GM18507 (cell line): ENCODE results near the gene INPP5D.

Source experiments
- DNase-seq: peaks from one replicate; pipeline ENCODE4 v3.0.0; 2011; ENCODE audit warnings: low read depth; ENCODE audit not compliant: insufficient read length; ENCODE audit errors: extremely low spot score
- FAIRE-seq: peaks from 2 replicates; lab custom pipeline; 2011; peaks lifted over from hg19 to GRCh38; lab: Jason Lieb, UNC

The INPP5D gene

GRCh38 chr2:233236820-233237589 is 176.9 kb downstream of the INPP5D start:
- no peak for DNase-seq
- no peak for FAIRE-seq

- FAIRE-seq, result peak; percentile 86
- DNase-seq, result no peak
Observed at GRCh38 chr2:233240897-233241296, 180.8 kb downstream of the INPP5D start.

- no peak for FAIRE-seq
- DNase-seq, result no peak
Observed at GRCh38 chr2:233241803-233242202, 181.7 kb downstream of the INPP5D start.

- no peak for DNase-seq
Observed at GRCh38 chr2:233242231-233242927, 182.2 kb downstream of the INPP5D start.

GRCh38 chr2:233243348-233243747 is 183.2 kb downstream of the INPP5D start:
- no peak for DNase-seq
- FAIRE-seq, result no peak

More at GRCh38 chr2:233242231-233242927, 182.2 kb downstream of the INPP5D start:
- no peak for FAIRE-seq

GRCh38 chr2:233244818-233245217 is 184.7 kb downstream of the INPP5D start:
- no peak for DNase-seq
- no peak for FAIRE-seq

GRCh38 chr2:233245406-233245805 is 185.3 kb downstream of the INPP5D start:
- DNase-seq (no peak), FAIRE-seq (no peak)

GRCh38 chr2:233247116-233247515 is 187.0 kb downstream of the INPP5D start:
- no peak for FAIRE-seq
- DNase-seq, result no peak

GRCh38 chr2:233247744-233248143 is 187.6 kb downstream of the INPP5D start:
- DNase-seq (no peak), FAIRE-seq (no peak)

- DNase-seq, result no peak
- FAIRE-seq, result no peak
Observed at GRCh38 chr2:233248999-233249398, 188.9 kb downstream of the INPP5D start.

- DNase-seq (no peak), FAIRE-seq (no peak)
Observed at GRCh38 chr2:233250568-233250967, 190.4 kb downstream of the INPP5D start.

GRCh38 chr2:233250985-233251305 is 190.8 kb downstream of the INPP5D start:
- FAIRE-seq (no peak), DNase-seq (no peak)

- FAIRE-seq (peak; percentile 94), DNase-seq (peak; percentile 99)
Observed at GRCh38 chr2:233251306-233252116, 191.4 kb downstream of the INPP5D start, which contains the start of gene ATG16L1. Gene ATG16L1, plus strand, starts transcription at chr2:233251673. Its CDS starts 155 bp downstream, at chr2:233251828.

- FAIRE-seq (no peak), DNase-seq (no peak)
Observed at GRCh38 chr2:233252227-233252626, 192.1 kb downstream of the INPP5D start.

GRCh38 chr2:233255151-233255550 is 195.0 kb downstream of the INPP5D start:
- FAIRE-seq (no peak), DNase-seq (no peak)

GRCh38 chr2:233256048-233256447 is 195.9 kb downstream of the INPP5D start:
- no peak for FAIRE-seq

More at GRCh38 chr2:233256048-233256447, 195.9 kb downstream of the INPP5D start:
- no peak for DNase-seq
